T-helper 1 cell treated with Interleukin-12 subunit alpha and Interleukin-12 subunit beta and Interleukin-4 antibody, amounts not matched to agents 30 ng/mL and 1 ng/mL, for 36 hours (primary cell): ENCODE results near the gene TCF21. TPM values are rescaled to one million over a fixed set of nuclear protein-coding genes. Genes with fewer than 3 reads are reported as not detected.
"Not testable (repeated sequence)": the region's sequence is repeated elsewhere in the genome, so short reads cannot be mapped to it uniquely, and the experiment has no call there.

Source experiments
- intact Hi-C: fragments of 100-400 bp; cut with micrococcal nuclease; formaldehyde crosslinking; loops from one replicate; pipeline ENCODE4 v1.15.1; 2024
- total RNA-seq: library from RNA; stranded (reverse); gene quantifications from 2 replicates; pipeline ENCODE4 v1.2.3, GENCODE V29; 2022

Gene TCF21
- total RNA-seq = not detected in 2 replicates

DNA sequence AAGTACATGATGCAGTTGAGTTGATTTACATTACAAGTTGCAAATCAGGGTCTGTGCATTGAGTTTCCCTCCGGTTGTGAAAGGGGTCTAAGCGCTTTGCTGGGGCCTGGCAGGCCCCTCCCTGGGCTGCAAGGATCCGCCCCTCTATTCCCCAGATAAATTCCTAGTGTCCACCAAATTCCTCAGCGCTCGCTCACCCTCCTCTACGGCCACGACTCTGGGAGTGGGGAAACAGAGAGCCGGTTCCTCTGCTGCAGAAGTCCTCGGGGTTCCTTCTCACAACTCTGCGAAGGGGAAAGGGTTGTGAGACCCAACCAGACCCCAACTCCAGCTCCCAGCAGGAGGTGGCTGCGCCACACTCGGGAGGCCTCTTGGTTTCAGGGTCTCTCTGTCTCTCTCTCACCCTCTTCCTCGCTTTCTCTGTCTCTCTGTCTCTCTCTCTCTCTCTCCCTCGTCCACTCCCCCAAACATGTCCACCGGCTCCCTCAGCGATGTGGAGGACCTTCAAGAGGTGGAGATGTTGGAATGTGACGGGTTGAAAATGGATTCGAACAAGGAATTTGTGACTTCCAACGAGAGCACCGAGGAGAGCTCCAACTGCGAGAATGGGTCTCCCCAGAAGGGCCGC lies at the start of gene TCF21:
TCF21 (plus strand) TSS at position 185 of the 628 bp plus-strand sequence; CDS start at position 470, 285 bp downstream.
- intact Hi-C loops = no loop called here

DNA sequence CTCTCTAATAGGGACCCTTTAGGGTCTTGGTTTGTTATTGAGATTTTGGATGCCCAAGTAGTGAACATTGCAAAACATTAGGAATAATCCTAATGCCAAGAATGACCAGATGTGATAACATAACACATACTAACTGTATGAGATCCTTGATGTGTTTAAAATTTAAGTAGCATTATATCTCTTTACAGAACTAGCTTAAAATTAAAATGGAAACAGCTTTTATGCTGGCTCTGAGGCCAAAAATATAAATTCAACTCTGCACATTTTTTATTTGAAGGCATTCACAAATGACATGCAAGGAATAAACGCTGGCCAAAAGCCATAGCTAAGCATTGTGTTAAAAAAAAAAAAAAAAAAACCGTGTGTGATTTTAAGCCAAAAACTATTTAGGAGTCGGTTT lies 47.7 kb upstream of the TCF21 start:
- intact Hi-C loops = no loop called here

DNA sequence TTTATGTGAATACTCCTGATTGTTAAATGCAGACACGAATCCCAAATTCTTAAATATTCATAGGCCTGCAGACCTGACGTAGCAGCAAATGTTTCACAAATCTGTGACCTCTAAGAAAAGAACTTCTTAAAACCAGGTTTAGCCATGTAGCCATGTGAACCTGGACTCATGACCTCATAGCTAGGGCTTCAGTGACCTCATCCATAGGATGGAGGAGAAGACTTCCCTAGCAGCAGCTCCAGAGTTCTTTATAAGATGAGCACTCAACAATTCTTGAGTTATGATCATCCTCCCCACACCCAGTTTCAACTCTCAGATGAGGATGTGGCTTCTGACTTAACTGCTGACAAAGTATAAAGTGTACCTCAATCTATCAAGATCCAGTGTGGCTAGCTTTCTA lies 45.8 kb upstream of the TCF21 start:
- intact Hi-C loops = no loop called here

DNA sequence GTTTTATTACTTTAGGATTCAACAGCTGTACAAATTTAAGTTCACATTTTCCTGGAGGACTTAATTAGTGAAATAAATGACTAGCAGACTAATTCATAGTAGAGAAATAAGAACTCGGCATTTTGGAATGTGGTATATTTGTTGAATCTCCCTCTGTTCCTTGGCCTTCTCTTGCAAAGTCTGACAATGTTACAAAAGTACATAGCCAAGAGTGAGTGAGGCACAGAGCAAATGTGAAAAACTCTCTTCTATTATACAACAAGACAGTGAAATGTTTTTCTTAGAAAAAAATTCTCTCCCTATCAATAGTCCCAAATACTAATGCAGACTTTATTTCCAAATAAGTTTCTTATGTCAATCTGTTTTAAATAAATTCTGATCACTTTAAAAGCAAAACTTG lies 44.2 kb upstream of the TCF21 start:
- intact Hi-C loops = no loop called here

DNA sequence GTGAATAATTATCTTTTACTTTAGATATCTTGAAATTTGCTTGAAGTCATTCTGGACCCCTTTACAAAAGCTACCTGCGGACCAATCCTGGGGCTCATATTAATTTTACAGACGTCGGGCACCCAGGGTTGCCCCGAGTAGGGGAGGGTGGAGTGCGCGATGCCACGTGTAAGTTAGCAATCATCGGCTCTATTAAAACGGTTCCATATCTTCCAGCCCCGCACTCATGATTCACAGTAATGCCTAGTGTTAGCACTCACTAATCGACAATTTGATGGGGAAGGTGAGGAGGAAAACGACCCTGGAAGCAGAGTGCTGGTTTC lies 34.9 kb upstream of the TCF21 start:
- intact Hi-C loops = loop anchor here (10.0 kb wide), 1 partner anchor 609 kb away; the partner anchor contains the start of gene EYA4

DNA sequence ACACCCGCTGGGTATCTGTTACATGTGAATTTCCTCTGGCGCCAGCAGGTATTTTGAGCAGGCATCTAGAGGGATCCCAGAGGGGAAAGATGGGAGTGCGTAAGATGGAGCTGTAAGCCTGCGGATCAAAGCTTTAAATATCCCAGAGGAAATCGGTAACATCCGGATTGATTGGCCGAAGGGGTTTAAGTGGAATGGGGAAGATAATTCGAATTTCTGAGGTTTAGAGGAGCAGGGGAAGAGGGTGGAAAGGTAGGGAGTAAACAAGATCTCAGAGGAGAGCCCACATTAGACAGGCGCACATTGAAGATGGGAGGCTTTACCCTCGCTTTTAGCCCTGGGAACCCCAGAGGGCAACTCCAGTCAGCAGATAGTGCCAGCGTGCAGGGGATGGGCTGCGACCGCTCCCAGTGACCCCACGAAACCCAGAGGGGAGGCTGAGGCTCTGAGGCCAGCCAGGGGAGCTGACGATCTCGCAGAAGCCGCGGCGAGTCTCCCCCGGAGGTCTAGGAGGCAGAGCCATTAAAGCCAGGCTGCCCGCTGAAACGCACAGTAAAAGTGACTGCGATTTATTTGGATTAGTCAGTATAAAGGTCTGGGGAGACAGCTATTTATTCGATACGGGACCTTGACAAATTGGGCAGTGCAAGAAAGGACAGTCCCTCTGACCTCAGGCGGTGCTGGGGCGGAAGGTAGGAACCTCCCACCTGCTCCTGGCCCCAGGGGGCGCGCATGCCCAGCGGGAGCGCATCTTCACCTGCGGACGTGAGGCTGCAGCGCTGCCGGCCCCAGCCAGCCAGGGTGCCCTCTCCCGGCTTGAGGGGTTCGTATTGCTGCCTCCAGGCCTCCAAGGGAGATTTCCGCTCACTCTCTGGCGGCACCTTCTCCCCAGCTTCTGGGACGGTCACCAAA lies 34.3 kb upstream of the TCF21 start:
- intact Hi-C loops = loop anchor here (1.0 to 10.0 kb wide), 2 partner anchors 37 to 610 kb away; partner anchors contain the start of gene EYA4

DNA sequence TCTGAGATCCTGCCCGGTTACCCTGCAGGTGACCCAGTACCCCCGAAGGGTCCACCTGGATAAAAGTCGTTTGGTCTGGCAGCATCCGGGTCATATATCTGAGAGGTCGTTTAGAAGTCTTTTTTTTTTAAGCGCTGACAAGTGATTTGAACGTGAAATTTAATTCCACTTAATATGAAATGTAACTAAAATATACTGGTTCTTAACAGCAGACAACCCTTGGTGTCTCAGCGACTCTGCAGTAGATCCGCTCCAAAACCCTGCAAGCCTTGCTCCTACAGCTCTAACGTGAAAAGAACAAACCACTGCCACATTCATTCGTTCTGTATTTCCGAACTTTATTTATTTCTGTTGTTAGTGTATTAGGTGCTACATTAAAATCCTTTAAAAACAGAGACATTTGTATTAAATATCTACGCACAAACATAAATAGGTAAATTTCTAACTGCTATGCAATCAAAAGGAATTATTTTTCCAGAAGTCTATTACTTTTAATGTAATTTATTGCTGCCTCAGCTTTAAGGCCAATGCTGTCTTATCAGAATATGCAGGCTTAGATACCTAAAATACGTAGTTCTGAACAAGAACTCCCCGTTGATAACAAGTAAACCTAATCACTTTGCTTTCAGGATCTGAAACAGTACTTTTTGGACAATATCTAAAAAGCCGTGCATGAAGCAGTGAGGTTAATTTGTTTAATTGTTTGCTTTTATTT lies 33.5 kb upstream of the TCF21 start:
- intact Hi-C loops = loop anchor here (1.0 to 10.0 kb wide), 2 partner anchors 36 to 611 kb away; partner anchors contain the start of gene EYA4

DNA sequence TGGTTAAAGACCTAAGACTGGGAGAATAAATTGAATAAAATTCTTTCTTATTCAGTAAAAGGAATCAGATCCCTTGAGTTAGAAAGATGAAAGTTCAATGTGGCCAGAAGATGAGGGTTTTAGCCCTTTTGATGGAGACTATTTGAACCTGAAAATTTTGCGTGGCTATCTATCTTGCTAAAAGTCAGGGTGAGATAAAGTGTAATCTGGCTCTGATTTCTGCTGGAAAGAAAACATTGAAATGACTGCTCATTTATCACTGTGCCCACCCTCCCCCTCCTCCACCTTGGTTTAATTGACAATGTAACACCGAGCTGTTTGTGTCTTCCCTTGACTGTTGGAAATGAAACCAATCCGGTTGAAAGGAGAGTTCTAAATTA lies 32.9 kb upstream of the TCF21 start:
- intact Hi-C loops = loop anchor here (1.0 to 10.0 kb wide), 2 partner anchors 35 to 611 kb away; partner anchors contain the start of gene EYA4

DNA sequence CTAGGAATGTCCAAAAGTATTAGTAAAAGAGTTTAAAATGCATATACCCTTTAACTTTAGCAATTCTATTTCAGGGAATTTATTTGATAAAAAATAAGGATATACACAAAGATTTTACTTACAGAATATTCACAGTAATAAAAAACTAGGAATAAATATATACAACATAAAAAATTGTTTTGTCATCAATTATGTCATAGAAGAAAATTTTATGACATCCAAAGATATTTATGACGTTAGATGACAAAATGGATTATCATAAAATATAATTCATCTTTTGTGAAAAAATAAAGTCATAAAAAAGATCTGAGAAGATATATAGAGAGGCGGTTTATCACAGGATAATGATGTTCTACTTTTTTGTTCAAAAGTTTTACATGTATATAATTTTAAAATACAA lies 32.0 kb upstream of the TCF21 start:
- intact Hi-C loops = loop anchor here (10.0 kb wide), 1 partner anchor 612 kb away; the partner anchor contains the start of gene EYA4

DNA sequence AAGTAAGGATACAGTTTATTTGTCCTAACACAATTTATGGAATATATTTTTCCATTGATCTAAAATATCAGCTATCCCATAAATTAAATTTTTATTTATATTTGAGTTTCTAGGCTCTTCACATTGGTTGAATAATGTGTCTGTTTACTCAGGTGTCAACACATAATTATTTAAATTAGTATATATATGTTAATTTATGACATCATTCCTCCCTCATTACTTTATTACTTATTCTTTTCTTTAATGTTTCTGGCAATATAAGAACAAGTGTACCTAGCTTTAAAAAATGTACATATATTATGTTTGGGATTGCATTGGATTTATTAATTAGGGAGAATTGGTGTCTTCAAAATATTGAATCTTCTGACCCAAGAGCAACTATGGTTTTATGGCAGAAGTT lies 31.2 kb upstream of the TCF21 start:
- intact Hi-C loops = loop anchor here (10.0 kb wide), 1 partner anchor 613 kb away; the partner anchor contains the start of gene EYA4

DNA sequence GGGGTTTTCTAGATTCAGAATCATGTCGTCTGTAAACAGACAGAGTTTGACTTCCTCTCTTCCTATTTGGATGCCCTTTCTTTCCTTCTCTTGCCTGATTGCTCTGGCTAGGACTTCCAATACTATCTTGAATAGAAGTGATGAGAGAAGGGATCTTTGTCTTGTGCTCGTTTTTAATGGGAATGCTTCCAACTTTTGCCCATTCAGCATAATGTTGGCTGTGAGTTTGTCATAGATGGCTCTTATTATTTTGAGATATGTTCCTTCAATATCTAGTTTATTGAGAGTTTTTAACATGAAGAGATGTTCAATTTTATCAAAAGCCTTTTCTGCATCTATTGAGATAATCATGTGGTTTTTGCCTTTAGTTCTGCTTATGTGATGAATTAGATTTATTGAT lies 27.6 kb upstream of the TCF21 start:
- intact Hi-C loops = not testable (repeated sequence)

DNA sequence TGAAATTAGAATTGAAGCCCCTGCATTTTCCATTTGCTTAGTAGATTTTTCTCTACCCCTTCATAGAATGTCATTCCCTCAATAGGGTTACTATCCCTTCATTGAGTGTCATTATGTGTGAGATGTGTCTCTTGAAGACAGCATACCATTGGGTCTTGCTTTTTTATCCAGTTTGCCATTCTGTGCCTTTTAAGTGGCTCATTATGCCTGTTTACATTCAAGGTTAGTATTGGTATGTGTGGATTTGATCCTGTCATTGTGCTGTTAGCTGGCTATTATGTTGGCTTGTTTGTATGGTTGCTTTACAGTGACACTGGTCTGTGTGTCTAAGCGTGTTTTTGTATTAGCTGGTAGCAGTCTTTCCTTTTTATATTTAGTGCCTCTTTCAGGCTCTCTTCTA lies 25.7 kb upstream of the TCF21 start:
- intact Hi-C loops = no loop called here

DNA sequence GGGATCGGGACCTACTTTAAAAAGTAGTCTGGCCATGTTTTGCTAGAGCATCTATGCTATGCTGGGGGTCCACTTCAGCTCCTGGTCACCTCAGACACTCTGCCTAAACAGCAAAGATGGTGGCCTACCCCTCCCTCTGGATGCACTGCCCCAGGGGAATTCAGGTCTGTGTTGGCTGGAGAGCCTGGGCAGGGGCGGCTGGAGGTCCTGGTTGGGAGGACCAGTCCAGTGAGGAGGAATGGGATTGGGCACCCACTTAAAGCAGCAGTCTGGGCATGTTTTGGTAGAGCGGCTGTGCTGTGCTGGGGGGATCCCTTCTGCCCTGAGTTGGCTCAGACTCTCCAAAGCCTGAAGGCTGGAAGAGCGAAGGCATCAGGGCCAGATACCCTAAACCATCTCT lies 23.2 kb upstream of the TCF21 start:
- intact Hi-C loops = no loop called here

DNA sequence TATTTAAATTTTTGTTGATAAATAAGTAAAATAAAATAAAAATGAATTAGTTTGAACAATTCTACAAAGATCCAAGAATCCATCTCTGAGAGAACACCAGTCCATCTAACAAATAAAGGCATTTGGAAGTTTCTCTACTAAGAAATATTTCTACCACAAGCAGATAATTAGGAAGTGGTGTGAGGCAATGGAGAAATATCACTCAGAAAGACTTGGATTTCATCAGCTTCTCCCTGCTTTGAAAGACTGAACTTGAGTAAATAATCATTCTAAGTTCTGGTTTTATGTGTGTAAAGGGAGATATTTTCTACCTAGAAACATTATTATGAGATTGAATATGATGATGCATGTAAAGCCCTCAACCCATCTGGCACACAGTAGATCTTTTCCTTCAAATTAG lies 17.8 kb upstream of the TCF21 start:
- intact Hi-C loops = no loop called here

DNA sequence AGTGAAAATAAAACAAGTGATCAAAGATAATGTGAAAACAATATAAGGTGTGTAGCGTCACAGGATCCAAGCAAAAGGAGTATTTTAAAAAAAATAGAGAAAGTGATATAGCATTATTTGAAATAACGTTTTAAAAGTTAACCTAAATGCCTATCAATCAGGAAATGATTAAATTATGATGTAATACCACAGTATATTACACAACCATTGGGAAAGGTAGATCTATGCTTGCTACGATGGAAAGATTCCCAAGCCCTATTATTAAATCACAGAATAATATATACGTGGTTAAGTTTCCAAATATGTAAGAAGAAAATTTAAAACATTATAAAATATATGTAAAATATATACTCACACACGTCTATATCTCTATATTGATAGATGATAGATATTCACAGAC lies 15.4 kb upstream of the TCF21 start:
- intact Hi-C loops = no loop called here

DNA sequence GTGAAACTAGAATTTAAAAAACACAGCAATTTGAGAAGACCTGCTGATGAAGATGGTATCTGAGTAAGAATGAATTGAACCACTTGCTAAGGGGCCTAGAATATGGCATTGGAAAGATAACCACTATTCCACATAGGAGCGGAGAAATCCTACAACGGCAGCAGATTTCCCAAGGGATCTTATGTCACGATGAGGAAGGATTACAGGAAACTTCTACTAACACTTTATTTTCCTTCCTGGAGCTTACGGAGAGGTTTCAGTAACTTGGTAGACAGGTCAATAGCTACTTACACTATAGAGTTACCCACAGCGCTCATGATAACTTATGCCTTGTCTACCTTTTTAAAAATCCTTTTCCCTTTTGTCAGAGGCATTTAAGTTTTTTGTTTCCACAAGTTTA lies 11.8 kb upstream of the TCF21 start:
- intact Hi-C loops = no loop called here

DNA sequence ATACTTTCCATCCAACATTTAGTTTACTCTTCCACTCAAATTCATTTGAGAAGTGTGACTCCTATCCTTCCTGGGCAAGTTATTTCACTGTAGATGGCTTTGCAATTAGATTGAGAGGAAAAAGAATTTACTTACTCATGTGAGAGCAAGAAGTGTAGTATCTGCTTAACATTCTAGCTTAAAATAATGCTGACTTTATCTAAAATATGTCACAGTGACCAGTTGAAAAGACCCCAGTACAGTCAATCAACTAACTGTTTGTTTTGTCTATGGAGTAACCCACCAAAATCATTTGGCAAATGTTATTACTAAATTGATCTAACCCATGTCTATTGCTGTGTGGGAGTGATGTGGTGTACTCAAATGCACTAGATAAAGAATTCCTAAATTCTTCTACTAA lies 8.9 kb upstream of the TCF21 start:
- intact Hi-C loops = no loop called here

DNA sequence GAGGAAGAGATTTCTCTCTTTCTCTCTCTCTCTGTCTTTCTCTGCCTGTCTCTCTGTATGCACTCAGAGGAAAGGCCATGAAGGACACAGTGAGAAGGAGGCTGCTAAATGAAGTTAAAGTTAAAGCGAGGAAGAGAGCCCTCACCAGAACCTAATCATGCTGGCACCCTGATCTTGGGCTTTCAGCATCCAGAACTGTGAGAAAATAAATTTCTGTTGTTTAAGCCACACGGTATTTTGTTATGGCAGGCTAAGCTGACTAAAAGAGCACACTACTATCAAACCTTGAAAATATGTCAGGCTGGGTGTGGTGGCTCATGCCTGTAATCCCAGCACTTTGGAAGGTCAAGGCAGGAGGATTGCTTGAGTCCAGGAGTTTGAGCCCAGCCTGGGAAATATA lies 8.0 kb upstream of the TCF21 start:
- intact Hi-C loops = no loop called here

DNA sequence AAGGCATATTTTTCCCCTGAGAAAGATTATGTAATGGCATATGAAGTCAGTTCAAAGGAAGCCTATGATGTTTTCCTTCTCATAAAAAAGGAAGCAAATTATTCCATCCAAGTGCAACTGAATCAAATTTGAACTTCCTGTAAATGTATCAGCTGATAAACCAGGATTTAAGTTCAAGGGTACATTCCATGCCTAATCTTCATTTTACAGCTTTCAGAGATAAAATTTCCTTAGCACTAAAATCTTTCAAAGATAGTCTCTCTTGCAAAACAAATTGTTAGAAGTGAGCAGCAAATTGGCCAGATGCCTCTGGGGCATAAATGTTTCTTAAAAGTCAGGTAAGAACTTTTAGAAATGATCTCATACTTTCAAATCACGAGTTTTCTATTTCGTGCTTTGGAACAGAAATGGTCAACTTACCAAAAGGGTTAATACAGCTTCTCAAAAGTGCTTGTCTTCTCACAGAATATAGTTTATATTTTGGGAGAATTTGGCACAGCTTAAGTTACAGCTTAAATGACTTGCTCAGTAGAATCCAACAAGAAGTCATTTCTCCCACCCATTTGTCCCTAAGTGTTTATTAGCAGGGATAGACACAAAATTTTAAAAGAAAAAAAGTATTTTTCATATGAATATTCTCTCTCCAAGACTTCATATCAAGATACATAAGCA lies 2.7 kb upstream of the TCF21 start:
- intact Hi-C loops = no loop called here

DNA sequence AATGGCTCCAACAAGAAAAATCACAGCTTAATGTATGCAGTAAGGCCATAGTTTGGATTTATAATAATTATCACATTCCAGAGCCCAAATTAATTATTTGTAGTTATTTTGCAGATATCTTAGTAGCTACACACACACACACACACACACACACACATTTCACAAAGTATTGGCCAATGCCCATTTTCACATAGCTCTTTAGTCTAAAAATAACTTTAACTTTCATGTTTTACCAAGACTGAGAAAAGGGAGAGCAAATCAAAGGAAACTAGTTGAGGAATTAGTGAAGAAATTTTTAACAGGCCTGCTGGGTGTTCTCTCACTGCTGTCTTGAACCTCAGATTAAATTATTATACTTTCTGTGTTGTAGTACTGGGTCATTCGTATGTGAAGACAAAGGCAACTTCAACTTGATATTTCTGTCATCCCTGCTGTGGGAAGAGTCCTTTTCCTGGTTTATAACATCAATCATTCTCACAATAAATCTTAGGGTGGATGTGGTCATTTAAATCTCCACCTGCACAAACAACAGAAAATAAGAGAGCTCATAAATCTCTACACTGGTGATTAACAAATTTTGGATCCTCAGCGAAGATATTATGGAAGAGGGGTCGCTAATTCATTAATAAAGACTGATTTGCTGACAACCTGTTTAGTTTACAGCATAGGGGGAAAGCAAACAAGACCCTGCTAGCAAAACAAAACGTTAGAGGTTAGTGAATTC lies 1.6 kb upstream of the TCF21 start:
- intact Hi-C loops = no loop called here

DNA sequence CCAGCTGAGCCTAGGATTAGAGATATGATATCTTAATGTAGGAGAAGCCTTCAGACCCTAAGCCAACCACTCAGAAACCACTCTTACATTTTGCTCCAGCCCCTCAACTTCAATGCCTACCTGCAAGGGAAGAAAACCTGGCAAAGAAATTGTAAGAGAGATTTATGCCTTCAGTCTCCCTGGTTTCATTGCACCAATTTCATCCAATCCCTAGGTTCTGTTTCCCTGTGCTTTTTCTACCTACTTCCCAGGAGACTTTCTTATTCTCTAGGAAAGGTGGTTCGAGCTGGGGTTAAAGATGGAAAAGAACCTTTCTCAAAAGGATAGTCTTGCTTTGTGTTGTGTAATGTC lies 1.1 kb upstream of the TCF21 start:
- intact Hi-C loops = no loop called here
